B cell (primary cell): Measurements from ENCODE around the gene SLC43A1.

ENCODE experiments used
- CTCF ChIP-seq: fragments of 200-600 bp; IDR thresholded peaks from one replicate; pipeline ENCODE4 v1.8.0; 2022; ENCODE audit warnings: antibody characterized with exemption, mild to moderate bottlenecking
- EZH2 ChIP-seq: IDR thresholded peaks from 2 replicates; pipeline ENCODE4 v1.6.1; 2012; ENCODE audit warnings: borderline replicate concordance, low read depth, mild to moderate bottlenecking, moderate library complexity, low read length; ENCODE audit not compliant: insufficient read depth, poor library complexity, severe bottlenecking

- no peak for TF ChIP-seq CTCF
- no peak for TF ChIP-seq EZH2
Measured at GRCh38 chr11:57481915-57482781, 33.4 kb downstream of the SLC43A1 start.
